OCI-LY1 (cell line): ENCODE data around the gene TPM2.
A peak's percentile ranks its signal among the peaks of the same experiment; 100 is the strongest.

Experiments used
- H2AFZ ChIP-seq: fragments of 200-600 bp; sonication (generic), shearing (Covaris generic); 2 replicates; pipeline ENCODE4 v1.6.0; 2014; ENCODE audit warnings: antibody characterized with exemption, mild to moderate bottlenecking, low read length
- H3F3A ChIP-seq: fragments of 200-600 bp; sonication (generic), shearing (Covaris generic); 2 replicates; pipeline ENCODE4 v1.6.0; 2014; ENCODE audit warnings: mild to moderate bottlenecking, antibody characterized with exemption, low read length, moderate library complexity; ENCODE audit not compliant: insufficient read depth
- H3K27ac ChIP-seq: fragments of 200-600 bp; sonication (generic); 2 replicates; pipeline ENCODE4 v1.5.1; 2014; ENCODE audit warnings: low read length, mixed run types, mild to moderate bottlenecking, low read depth; ENCODE audit not compliant: poor library complexity, severe bottlenecking
- H3K27me3 ChIP-seq: fragments of 200-600 bp; sonication (generic); 2 replicates; pipeline ENCODE4 v1.6.0; 2014; ENCODE audit warnings: antibody characterized with exemption, mild to moderate bottlenecking, low read length, moderate library complexity; ENCODE audit not compliant: insufficient read depth
- H3K36me3 ChIP-seq: fragments of 200-600 bp; sonication (generic); 2 replicates; pipeline ENCODE4 v1.6.1; 2014; ENCODE audit warnings: mild to moderate bottlenecking, antibody characterized with exemption, low read length, moderate library complexity, mixed read lengths; ENCODE audit not compliant: insufficient read depth
- H3K4me1 ChIP-seq: fragments of 200-600 bp; sonication (generic); 2 replicates; pipeline ENCODE4 v1.5.1; 2014; ENCODE audit warnings: mild to moderate bottlenecking, low read length, moderate library complexity; ENCODE audit not compliant: insufficient read depth, severe bottlenecking
- H3K4me2 ChIP-seq: fragments of 200-600 bp; sonication (generic), shearing (Covaris generic); 2 replicates; pipeline ENCODE4 v1.6.1; 2014; ENCODE audit warnings: low read length
- H3K4me3 ChIP-seq: fragments of 200-600 bp; sonication (generic); 2 replicates; pipeline ENCODE4 v1.5.1; 2014; ENCODE audit warnings: low read length, low read depth, mild to moderate bottlenecking, mixed read lengths; ENCODE audit not compliant: poor library complexity, severe bottlenecking
- H3K79me2 ChIP-seq: fragments of 200-600 bp; shearing (Covaris generic); 2 replicates; pipeline ENCODE4 v1.6.1; 2016; ENCODE audit warnings: mixed run types, low read length, mixed read lengths; ENCODE audit not compliant: insufficient read depth
- H3K9ac ChIP-seq: fragments of 200-600 bp; sonication (generic), shearing (Covaris generic); 2 replicates; pipeline ENCODE4 v1.6.1; 2014; ENCODE audit warnings: mild to moderate bottlenecking, low read length, mixed read lengths
- H3K9me2 ChIP-seq: fragments of 200-600 bp; sonication (generic), shearing (Covaris generic); 2 replicates; pipeline ENCODE4 v1.6.1; 2014; ENCODE audit warnings: low read depth, mild to moderate bottlenecking, low read length, mixed read lengths
- H3K9me3 ChIP-seq: fragments of 200-600 bp; shearing (Covaris generic); 2 replicates; pipeline ENCODE4 v1.6.1; 2014; ENCODE audit warnings: low read length, mixed read lengths
- H4K20me1 ChIP-seq: fragments of 200-600 bp; sonication (generic), shearing (Covaris generic); 2 replicates; pipeline ENCODE4 v1.6.0; 2016; ENCODE audit warnings: mild to moderate bottlenecking, low read length; ENCODE audit not compliant: insufficient read depth
- CTCF ChIP-seq: fragments of 200-600 bp; sonication (generic), shearing (Covaris generic); IDR thresholded peaks from 2 replicates; pipeline ENCODE4 v1.5.1; 2017; ENCODE audit warnings: mild to moderate bottlenecking, antibody characterized with exemption, low read length, moderate library complexity, mixed read lengths
- EZH2 ChIP-seq: fragments of 200-600 bp; sonication (generic), shearing (Covaris generic); IDR thresholded peaks from 2 replicates; pipeline ENCODE4 v1.8.0; 2017; ENCODE audit warnings: borderline replicate concordance, mixed run types, mild to moderate bottlenecking, antibody characterized with exemption, low read length, moderate library complexity, mixed read lengths

The TPM2 gene

DNA sequence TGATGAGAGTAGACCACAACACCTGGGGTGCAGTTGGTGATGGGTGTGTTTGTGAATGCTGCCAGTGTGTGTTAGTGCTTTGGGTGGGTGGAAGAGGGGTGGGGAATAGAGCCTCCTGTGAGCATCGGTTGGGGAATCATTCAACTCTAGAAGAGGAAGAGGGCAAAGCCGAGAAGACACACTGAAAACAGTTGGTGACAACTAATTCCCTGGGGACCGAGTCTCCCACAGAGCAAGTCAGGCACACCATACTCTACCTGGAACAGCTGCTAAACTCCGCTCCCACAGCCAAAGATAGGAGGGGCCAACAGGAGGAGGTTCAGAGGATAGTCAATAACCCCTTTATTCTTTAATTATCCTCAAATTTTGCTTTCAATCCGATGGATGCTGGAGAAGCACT lies 23.2 kb downstream of the TPM2 start:
- Histone ChIP-seq H3K79me2 (no peaks in the 10 kb centered on the region), H2AFZ (no peak overlapping the region), H3F3A (no peaks in the 10 kb centered on the region), H3K27ac (no peak overlapping the region), H3K4me3 (no peak overlapping the region), H3K9ac (no peak overlapping the region), H3K9me3 (no peaks in the 10 kb centered on the region), H3K4me2 (no peak overlapping the region), H3K27me3 (no peaks in the 10 kb centered on the region), H4K20me1 (no peaks in the 10 kb centered on the region), H3K4me1 (peaks cover 37% of the 10 kb centered on the region), H3K36me3 (peaks cover 18% of the 10 kb centered on the region; the same call in 1 of the 2 replicates), H3K9me2 (no peaks in the 10 kb centered on the region)
- TF ChIP-seq EZH2 (no peak), CTCF (no peak)

DNA sequence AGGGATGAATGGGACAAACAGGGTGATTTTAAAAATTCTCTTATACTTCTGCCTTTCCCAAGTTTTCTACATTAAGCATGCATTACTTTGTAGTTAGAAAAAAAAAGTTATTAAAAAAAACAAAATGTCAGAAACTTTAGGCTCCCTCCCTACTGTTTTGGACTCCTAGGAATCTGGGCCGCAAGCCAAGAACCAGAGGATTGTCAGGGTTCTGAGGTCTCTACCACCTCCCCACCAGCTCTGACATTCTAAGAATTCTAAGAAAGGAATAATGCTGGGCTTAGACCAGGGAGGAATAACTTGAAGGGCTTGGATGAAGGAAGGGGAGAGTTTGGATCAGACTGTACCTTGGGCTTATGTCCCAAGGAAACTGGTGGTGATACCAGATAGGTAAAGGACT lies 23.7 kb downstream of the TPM2 start:
- no peak overlapping the region for H3K4me2 ChIP-seq
- H3K4me1 ChIP-seq: peaks cover 39% of the 10 kb centered on the region

DNA sequence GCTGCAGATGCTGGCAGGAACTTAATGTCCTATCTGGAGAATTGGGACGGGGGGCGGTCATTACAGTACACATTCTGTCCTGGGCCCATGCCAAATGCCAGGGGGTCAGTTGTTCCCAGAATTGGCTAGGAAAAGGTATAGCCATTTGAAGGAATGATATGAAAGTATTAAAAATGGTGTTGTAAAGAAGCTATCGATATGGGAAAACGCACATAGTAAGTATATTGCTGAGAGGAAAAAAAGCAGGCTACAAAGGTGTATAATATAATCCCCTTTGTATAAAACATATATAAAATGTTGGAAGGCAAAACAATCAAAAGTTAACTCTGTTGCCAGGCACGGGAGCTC lies 24.3 kb downstream of the TPM2 start:
- no peaks in the 10 kb centered on the region for H3K27me3 ChIP-seq
- no peaks in the 10 kb centered on the region for H3K9me2 ChIP-seq
- H3F3A ChIP-seq: no peaks in the 10 kb centered on the region
- H3K27ac ChIP-seq: peak overlapping the region; percentile 85
- peak overlapping the region; percentile 71 for H3K4me2 ChIP-seq
- H2AFZ ChIP-seq: no peak overlapping the region
- no peaks in the 10 kb centered on the region for H3K9me3 ChIP-seq
- H3K9ac ChIP-seq: peak overlapping the region; percentile 91
- H3K36me3 ChIP-seq: peaks cover 28% of the 10 kb centered on the region; the same call in 1 of the 2 replicates
- peaks cover 45% of the 10 kb centered on the region for H3K4me1 ChIP-seq
- TF ChIP-seq EZH2: no peak
- TF ChIP-seq CTCF: 0 out of 2 replicates have a peak, but pooled peaks have one; percentile 5
- H3K4me3 ChIP-seq: peak overlapping the region; percentile 74
- H4K20me1 ChIP-seq: no peaks in the 10 kb centered on the region
- H3K79me2 ChIP-seq: no peaks in the 10 kb centered on the region

More for the DNA sequence above, 23.7 kb downstream of the TPM2 start:
- no peaks in the 10 kb centered on the region for H3K9me2 ChIP-seq
- no peaks in the 10 kb centered on the region for H3F3A ChIP-seq
- H3K9ac ChIP-seq: no peak overlapping the region
- H3K4me3 ChIP-seq: no peak overlapping the region
- no peak overlapping the region for H3K27ac ChIP-seq
- H3K36me3 ChIP-seq: peaks cover 22% of the 10 kb centered on the region; the same call in 1 of the 2 replicates
- no peaks in the 10 kb centered on the region for H3K79me2 ChIP-seq
- H3K9me3 ChIP-seq: no peaks in the 10 kb centered on the region
- TF ChIP-seq EZH2 (no peak), CTCF (no peak)
- H4K20me1 ChIP-seq: no peaks in the 10 kb centered on the region
- no peak overlapping the region for H2AFZ ChIP-seq
- no peaks in the 10 kb centered on the region for H3K27me3 ChIP-seq
